ENCODE data around the gene ORMDL1. TPM values are rescaled to one million over a fixed set of nuclear protein-coding genes. Genes with fewer than 3 reads are reported as not detected.

ORMDL1 gene
- total and polyA plus RNA-seq, 2 of the 4 experiments (the other 2 are of a cell fraction), result 35.8 to 66.8 TPM

DNA sequence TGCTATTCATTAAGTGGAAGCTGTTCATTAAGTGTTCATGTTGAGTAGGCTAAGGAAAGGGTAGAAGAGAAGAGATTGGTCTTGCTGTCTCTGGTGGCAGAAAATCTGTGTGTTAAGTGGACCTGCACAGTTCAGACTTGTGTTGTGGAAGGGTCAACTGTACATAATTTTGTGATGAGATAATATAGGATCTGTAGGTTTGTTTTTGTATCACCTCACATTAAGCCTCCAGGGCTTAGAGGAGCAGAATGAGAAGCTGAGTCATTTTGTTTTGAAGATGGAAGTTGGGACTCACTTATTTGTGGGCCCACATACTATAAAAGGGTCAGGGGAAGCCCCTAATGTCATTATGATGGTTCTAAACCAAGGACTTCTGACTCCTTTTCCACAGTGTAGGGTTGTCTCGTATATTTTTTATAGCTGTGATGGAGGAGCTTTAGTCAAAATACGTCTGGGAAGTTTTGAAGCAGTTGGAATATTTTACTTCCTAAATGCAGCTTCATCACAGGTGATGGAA lies 18.3 kb upstream of the ORMDL1 start:
- WGBS, 2 experiments (ENCODE audit: extremely low coverage in 2 of 2, insufficient read length in 1 of 2), result no CpG with 5 or more reads among the region's 2 CpGs
- Histone ChIP-seq H2AK9ac (replicated peaks; ENCODE audit: low read depth, low read length, poor library complexity) (no peak overlapping the region), H4K8ac (ENCODE audit: low read depth in 2 of 2, low read length in 2 of 2) (no peak overlapping the region), H2BK120ac (ENCODE audit: low read depth, low read length) (no peak overlapping the region), H3K79me1 (ENCODE audit: low read depth in 1 of 2, low read length in 2 of 2) (peaks cover 12 to 15% of the 10 kb centered on the region in 2 experiments), H3K36me3 (ENCODE audit: control insufficient read depth, insufficient read depth, low read length) (peaks cover 2% of the 10 kb centered on the region; the same call in 1 of the 2 replicates), H3K27me3 (ENCODE audit: control insufficient read depth, insufficient read depth, low read length) (no peaks in the 10 kb centered on the region), H3K4me2 (ENCODE audit: low read depth, low read length) (no peak overlapping the region), H2AFZ (replicated peaks; ENCODE audit: low read length, poor library complexity) (no peak overlapping the region), H3K23ac (ENCODE audit: low read depth, low read length) (no peak overlapping the region), H4K91ac (ENCODE audit: insufficient read depth, low read depth, low read length) (no peak overlapping the region), H3K9me3 (ENCODE audit: control insufficient read depth, insufficient read depth, low read length) (no peaks in the 10 kb centered on the region), H4K5ac (ENCODE audit: low read depth, low read length) (no peak overlapping the region), H3K4ac (ENCODE audit: low read depth, low read length) (no peak overlapping the region), H3K9me1 (ENCODE audit: insufficient read depth, low read length) (peaks cover 5% of the 10 kb centered on the region), H4K20me1 (ENCODE audit: insufficient read depth, low read length) (no peaks in the 10 kb centered on the region), H3K27ac (ENCODE audit: insufficient read depth, low read length) (no peak overlapping the region), H2BK20ac (ENCODE audit: low read depth, low read length) (no peak overlapping the region), H3K4me1 (ENCODE audit: control insufficient read depth, insufficient read depth, low read length) (peaks cover 8% of the 10 kb centered on the region; the same call in 1 of the 2 replicates), H2BK15ac (ENCODE audit: low read depth, low read length) (no peak overlapping the region), H2BK5ac (ENCODE audit: low read depth, low read length, poor library complexity, severe bottlenecking) (no peak overlapping the region), H3K9ac (ENCODE audit: low read depth, low read length) (no peak overlapping the region), H3K18ac (ENCODE audit: low read depth, low read length) (no peak overlapping the region; the same call in 1 of the 2 replicates), H2AK5ac (ENCODE audit: low read depth, low read length) (no peak overlapping the region), H3K14ac (replicated peaks; ENCODE audit: low read depth, low read length) (no peak overlapping the region), H3K56ac (ENCODE audit: extremely low read depth, insufficient read depth, low read length) (no peak overlapping the region), H3K4me3 (ENCODE audit: insufficient read depth, low read depth, low read length) (no peak overlapping the region)
- ATAC-seq (ENCODE audit: low read depth), result no peak
- in situ Hi-C loops (cut with MboI; ENCODE audit: low sequenced_read_pairs), result no loop called here
- POLR2A ChIA-PET (ENCODE audit: unreplicated experiment), result no interaction called here
- intact Hi-C loops (cut with micrococcal nuclease), result no loop called here
- CTCF ChIA-PET, result interaction anchor here (0.6 to 1.4 kb wide), 2 partner anchors 39 to 269 kb away, joined by 3 to 8 read pairs; no protein-coding TSS in a partner anchor
- TF ChIP-seq, protein P1, sequence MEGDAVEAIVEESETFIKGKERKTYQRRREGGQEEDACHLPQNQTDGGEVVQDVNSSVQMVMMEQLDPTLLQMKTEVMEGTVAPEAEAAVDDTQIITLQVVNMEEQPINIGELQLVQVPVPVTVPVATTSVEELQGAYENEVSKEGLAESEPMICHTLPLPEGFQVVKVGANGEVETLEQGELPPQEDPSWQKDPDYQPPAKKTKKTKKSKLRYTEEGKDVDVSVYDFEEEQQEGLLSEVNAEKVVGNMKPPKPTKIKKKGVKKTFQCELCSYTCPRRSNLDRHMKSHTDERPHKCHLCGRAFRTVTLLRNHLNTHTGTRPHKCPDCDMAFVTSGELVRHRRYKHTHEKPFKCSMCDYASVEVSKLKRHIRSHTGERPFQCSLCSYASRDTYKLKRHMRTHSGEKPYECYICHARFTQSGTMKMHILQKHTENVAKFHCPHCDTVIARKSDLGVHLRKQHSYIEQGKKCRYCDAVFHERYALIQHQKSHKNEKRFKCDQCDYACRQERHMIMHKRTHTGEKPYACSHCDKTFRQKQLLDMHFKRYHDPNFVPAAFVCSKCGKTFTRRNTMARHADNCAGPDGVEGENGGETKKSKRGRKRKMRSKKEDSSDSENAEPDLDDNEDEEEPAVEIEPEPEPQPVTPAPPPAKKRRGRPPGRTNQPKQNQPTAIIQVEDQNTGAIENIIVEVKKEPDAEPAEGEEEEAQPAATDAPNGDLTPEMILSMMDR (conservative IDR thresholded peaks at IDR 0.05; ENCODE audit: low read depth, low read length), result no peak
- TF ChIP-seq, protein P2, sequence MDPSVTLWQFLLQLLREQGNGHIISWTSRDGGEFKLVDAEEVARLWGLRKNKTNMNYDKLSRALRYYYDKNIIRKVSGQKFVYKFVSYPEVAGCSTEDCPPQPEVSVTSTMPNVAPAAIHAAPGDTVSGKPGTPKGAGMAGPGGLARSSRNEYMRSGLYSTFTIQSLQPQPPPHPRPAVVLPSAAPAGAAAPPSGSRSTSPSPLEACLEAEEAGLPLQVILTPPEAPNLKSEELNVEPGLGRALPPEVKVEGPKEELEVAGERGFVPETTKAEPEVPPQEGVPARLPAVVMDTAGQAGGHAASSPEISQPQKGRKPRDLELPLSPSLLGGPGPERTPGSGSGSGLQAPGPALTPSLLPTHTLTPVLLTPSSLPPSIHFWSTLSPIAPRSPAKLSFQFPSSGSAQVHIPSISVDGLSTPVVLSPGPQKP (IDR thresholded peaks at IDR 0.05; ENCODE audit: borderline replicate concordance, low read depth, low read length), result no peak
- TF ChIP-seq POLR2A (IDR thresholded peaks at IDR 0.05; ENCODE audit: low read depth, low read length) (no peak), SMC3 (IDR thresholded peaks at IDR 0.05; ENCODE audit: low read depth, low read length) (no peak), RCOR1 (IDR thresholded peaks at IDR 0.05; ENCODE audit: insufficient replicate concordance, low read length) (no peak), RFX5 (IDR thresholded peaks at IDR 0.05; ENCODE audit: low read depth, low read length) (no peak), NFE2L2 (IDR thresholded peaks at IDR 0.05; ENCODE audit: low read depth, low read length) (no peak), CEBPB (IDR thresholded peaks at IDR 0.05; ENCODE audit: low read depth, low read length) (no peak)
- dilution Hi-C loops (cut with HindIII; ENCODE audit: low sequenced_read_pairs, unreplicated experiment), result no loop called here
- BruUV-seq (replicated peaks), result no TSS peak
- DNase-seq, result peak; percentile 27

All from IMR-90 (cell line).